EH (cell line): Measurements from ENCODE around the gene ZNRF3.
"Not testable (repeated sequence)": the region's sequence is repeated elsewhere in the genome, so short reads cannot be mapped to it uniquely, and the experiment has no call there.

ENCODE experiments used
- DNase-seq: peaks from one replicate; pipeline ENCODE4 v3.0.0-alpha.2; 2015; ENCODE audit warnings: low read depth

ZNRF3 gene

DNA sequence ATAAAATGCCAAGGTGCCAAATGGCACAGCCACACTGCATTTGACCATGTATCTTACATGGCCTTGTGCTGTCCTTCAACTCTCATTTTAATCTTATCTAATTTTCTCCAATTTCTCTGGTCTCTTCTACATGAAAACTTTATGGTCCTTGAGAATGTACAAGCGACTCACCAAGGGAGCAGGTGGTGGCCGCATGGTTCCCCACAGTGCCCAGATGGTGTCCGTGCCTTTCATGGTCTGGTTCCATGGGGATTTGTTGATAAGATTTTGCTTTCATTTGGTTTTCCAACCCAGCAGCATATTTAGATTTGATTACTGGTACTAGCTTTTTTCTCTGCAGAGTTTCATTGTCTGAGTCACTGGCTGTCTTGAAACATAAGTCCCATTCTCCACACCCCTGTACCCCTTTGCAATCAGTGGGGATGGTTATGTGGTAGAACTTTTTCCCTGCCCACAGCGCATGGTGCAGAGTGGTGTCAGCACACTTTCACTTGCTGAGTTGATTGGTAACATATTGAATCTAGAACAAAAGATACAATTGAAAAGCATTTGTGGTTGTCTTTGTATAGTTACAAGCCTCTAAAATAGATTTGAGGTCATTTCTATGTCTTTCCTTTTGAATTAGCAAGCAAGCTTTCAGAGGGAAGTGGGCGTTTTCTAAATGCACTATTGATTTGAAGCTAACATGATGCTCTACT is 24.1 kb downstream of the ZNRF3 start:
- DNase-seq: no peak

- not testable (repeated sequence) for DNase-seq
Observed at GRCh38 chr22:28908810-28909209, 25.4 kb downstream of the ZNRF3 start.

- peak; percentile 40 for DNase-seq
Observed at GRCh38 chr22:28909375-28909774, 26.0 kb downstream of the ZNRF3 start.

GRCh38 chr22:28910569-28911303 is 27.4 kb downstream of the ZNRF3 start:
- no peak for DNase-seq

DNA sequence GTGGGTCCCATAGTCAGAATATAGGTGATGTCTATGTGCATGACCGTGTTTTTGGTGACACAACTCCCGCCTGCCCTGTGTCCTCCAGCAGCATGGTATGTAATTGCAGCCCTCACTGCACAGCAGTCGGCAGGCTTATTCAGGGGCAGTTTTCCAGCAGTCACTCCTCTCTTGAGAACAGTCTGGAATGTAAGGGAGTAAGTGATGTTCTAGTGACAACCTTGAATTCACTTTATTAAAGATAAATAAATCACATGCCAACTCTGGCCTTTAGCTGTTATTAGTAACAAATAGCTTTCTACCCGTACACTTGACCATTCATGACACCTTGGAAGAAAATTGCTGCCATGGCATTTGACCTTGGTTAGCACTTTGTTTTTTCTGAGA is 27.9 kb downstream of the ZNRF3 start:
- DNase-seq: no peak

DNA sequence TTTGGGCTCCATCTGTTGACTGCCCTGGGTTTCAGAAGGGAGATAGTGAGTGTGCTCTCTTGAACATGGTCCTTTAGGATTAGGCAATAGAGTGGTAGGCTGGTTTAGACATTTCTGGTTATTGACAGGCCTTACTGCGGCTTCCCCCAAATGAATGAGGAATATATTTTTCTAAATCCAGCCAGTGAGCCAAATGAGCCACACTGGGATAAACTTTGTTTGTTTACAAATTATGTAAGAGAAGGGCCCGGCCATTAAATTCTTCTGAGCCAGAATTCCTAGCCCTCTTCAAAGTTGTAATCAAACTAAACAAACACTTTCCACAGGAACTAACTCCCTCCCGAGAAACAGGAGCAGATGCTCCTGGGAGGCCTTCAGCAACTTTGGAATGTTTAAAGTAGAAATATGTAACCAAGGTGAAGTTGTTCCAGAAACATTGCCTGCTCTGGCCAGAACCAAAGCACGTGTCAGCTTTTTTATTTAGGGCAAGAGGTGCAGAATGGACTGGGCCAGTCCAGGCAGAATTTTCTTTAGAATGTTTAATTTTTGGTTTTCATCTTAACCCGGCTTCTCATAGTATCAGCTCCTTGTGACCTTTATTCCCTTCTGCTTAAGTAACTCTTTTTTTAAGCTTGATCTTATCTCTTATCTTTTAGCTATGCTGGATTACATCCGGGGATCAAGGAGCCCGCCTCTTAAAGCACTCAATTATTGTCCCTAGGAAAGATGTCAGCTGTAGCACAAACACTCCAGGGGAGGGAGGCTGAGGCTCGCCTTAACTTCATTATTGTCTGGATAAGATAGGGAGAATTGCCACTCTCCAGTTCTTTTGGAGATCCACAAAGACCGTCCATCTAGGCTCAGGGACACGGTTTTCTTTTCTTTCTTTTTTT is 28.7 kb downstream of the ZNRF3 start:
- peak; percentile 56 for DNase-seq

GRCh38 chr22:28914201-28914600 is 30.8 kb downstream of the ZNRF3 start:
- no peak for DNase-seq

DNA sequence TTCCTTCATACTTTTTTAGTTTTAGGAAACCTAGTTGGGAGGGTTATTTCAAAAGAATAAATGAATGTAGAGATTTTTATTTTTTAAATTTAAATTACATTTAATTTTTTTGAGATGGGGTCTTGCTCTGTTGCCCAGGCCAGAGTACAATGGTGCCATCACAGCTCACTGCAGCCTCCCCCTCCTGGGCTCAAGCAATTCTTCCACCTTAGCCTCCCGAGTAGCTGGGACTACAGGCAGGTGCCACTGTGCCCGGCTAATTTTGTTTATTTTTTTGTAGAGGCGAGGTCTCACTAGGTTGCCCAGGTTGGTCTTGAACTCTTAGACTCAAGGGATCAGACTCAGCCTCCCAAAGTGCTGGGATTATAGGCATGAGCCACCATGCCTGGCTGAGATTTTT is 32.6 kb downstream of the ZNRF3 start:
- DNase-seq: no peak

GRCh38 chr22:28917747-28918549 is 34.6 kb downstream of the ZNRF3 start:
- DNase-seq: peak; percentile 9

DNA sequence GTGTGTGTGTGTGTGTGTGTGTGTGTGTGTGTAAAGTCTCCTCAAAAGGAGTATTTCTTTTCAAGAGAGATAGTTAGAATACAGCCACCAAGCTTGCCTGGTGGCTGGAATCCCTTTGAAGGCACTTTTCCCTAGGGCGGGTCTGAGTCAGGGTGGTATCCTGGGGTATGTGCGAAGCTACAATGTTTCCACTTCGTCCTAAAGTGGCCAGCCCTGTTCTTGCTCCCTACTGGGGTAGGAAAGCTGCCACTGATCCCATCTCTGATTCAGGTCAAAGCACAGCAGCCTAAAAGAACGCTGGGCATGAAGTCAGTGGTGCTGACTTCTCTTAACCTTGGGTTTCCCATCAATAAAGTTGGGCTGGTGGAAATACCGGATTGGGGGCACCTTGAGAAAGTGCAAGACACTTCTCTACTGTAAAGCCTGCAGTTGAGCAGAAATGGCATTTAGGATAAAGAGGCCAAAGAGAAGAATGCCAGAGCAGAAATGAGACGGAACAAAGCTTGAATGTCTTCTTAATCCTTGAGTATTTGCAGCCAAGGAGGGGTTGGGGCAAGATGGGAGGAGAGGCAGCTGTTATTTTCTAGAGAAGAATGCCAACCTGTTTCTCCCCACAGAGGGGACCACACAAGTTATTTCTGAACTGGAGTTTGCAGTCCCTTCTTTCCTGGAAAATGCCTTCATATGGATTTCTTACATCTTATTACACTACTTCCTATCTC is 35.3 kb downstream of the ZNRF3 start:
- no peak for DNase-seq

- no peak for DNase-seq
Observed at GRCh38 chr22:28920757-28921584, 37.6 kb downstream of the ZNRF3 start.

DNA sequence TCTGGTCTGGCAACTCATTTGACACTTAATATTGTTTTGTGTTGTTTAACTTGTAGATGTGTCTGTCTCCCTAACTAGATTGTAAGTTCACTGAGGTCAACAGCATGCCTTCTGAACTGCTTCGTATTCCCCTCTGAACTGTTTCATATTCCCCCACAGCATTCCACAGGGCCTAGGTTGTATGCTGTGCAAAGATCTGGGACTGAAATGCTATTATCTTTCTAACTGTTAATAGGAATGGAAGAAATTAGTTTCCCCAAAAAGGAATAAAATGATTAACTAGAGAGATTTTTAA is 38.2 kb downstream of the ZNRF3 start:
- no peak for DNase-seq

DNA sequence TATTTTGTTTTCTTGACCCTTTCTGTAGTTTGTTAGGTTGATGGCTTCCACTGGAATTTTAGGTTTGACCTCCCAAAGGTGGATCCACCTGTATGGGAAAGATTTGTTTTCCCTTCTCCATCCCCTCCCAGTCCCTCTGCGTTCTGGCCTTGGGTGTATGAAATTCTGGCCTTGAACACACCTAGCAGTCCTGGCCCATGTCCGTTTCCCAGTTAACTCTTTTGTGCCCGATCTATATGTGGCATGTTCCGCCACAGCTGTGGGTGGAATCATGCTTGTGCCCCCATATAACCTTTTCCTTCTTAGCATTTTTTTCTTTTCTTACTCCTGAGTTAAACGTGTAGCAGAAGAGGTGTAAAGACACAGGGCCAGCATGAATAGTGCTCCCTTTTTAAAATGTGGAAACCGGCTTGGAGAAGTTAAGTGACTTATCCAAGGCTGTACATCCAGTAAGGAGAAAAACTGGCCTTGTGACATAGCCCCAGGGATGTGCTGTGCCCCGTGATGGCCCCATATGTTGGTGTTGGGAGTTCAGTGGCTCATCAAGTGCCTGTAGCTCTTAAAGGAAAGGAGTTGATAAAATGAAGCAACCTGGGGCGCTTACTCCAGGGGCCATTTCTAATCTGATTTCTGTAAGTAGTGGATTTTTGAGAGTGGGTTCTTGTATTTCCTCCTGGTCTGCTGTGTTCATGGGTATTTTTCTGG is 39.3 kb downstream of the ZNRF3 start:
- no peak for DNase-seq

- DNase-seq: no peak
Observed at GRCh38 chr22:28923826-28924732, 40.7 kb downstream of the ZNRF3 start.

- DNase-seq: no peak
Observed at GRCh38 chr22:28925916-28926315, 42.5 kb downstream of the ZNRF3 start.

GRCh38 chr22:28927630-28928029 is 44.3 kb downstream of the ZNRF3 start:
- DNase-seq: no peak

GRCh38 chr22:28929197-28929596 is 45.8 kb downstream of the ZNRF3 start:
- DNase-seq: no peak

- DNase-seq: no peak
Observed at GRCh38 chr22:28930357-28931007, 47.1 kb downstream of the ZNRF3 start.
